GM19351 (cell line): Measurements from ENCODE around the gene SLC9A1.

Experiments used
- ATAC-seq: cut with Tn5 transposase; IDR thresholded peaks from one replicate; pipeline ENCODE4 v1.9.1; 2021; ENCODE audit warnings: mild to moderate bottlenecking, moderate library complexity; ENCODE audit not compliant: unreplicated experiment

The SLC9A1 gene

GRCh38 chr1:27084107-27084506 is 70.8 kb downstream of the SLC9A1 start:
- ATAC-seq, result no peak

GRCh38 chr1:27077968-27078367 is 77.0 kb downstream of the SLC9A1 start:
- ATAC-seq, result no peak

- no peak for ATAC-seq
Observed at GRCh38 chr1:27076803-27077202, 78.1 kb downstream of the SLC9A1 start.

- ATAC-seq, result no peak
Observed at GRCh38 chr1:27074175-27074780, 80.6 kb downstream of the SLC9A1 start.

- no peak for ATAC-seq
Observed at GRCh38 chr1:27071049-27071416, 83.9 kb downstream of the SLC9A1 start.

- ATAC-seq, result no peak
Observed at GRCh38 chr1:27070390-27071048, 84.4 kb downstream of the SLC9A1 start.

GRCh38 chr1:27068922-27069321 is 86.0 kb downstream of the SLC9A1 start:
- no peak for ATAC-seq

GRCh38 chr1:27065999-27066630 is 88.8 kb downstream of the SLC9A1 start:
- ATAC-seq, result no peak

GRCh38 chr1:27060891-27061290 is 94.0 kb downstream of the SLC9A1 start:
- ATAC-seq, result no peak

GRCh38 chr1:27058966-27059669 is 95.8 kb downstream of the SLC9A1 start:
- no peak for ATAC-seq

GRCh38 chr1:27057801-27058625 is 96.9 kb downstream of the SLC9A1 start:
- no peak for ATAC-seq

GRCh38 chr1:27057389-27057788 is 97.5 kb downstream of the SLC9A1 start:
- ATAC-seq, result no peak

GRCh38 chr1:27053977-27054753 is 100.8 kb downstream of the SLC9A1 start:
- no peak for ATAC-seq

- ATAC-seq, result no peak
Observed at GRCh38 chr1:27052527-27052926, 102.4 kb downstream of the SLC9A1 start.

- ATAC-seq, result no peak
Observed at GRCh38 chr1:27049607-27050006, 105.3 kb downstream of the SLC9A1 start.

- no peak for ATAC-seq
Observed at GRCh38 chr1:27049100-27049499, 105.8 kb downstream of the SLC9A1 start.
